ENCODE measurements around the gene EIF4E1B. TPM values are rescaled to one million over a fixed set of nuclear protein-coding genes. Genes with fewer than 3 reads are reported as not detected.

EIF4E1B gene
- total RNA-seq, 2 donors from 2014 or later: 1.6 TPM; not detected in 1

DNA sequence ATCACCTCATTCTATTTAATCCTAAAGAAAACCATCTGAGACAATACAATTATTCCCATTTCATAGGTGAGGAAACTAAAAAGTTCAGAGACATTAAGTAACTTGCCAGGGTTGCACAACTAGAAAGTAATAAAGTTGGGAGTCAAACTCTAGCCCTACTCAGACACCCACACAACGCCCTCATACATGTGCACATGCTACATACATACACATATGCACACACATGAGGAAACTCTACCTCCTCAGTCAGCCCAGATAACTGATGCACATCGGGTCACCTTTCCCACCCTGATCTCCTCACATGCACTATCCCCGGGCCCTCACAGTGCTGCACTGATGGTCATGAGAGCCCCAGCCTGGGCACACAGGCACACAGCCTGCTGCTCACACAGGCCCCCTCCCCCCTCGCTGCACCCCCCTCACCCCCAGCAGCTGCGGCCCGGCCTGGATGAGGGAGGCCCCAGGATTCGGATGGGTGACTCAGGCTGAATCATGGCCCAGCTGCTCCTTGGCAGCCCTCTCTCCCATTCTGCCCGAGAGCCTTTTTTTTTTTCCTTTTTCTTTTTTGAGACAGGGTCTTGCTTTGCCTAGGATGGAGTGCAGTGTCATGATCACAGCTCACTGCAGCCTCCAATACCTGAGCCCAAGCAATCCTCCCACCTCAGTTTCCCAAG lies 15.5 kb upstream of the EIF4E1B start:
- Histone ChIP-seq H3K27me3 (replicated peaks; ENCODE audit: insufficient read depth) (peaks cover 11% of the 10 kb centered on the region), H3K4me3 (no peak overlapping the region), H3K9me3 (no peaks in the 10 kb centered on the region), H3K4me1 (replicated peaks) (no peaks in the 10 kb centered on the region), H3K27ac (no peak overlapping the region), H3K36me3 (no peaks in the 10 kb centered on the region)
- WGBS: 51% methylated on average over 8 of the region's 8 CpGs
- DNase-seq (ENCODE audit: low spot score): no peak
- intact Hi-C loops (cut with DNase I): no loop called here
- TF ChIP-seq POLR2A (IDR thresholded peaks at IDR 0.05): no peak
- TF ChIP-seq POLR2AphosphoS5 (IDR thresholded peaks at IDR 0.05): no peak
- TF ChIP-seq, protein P1, sequence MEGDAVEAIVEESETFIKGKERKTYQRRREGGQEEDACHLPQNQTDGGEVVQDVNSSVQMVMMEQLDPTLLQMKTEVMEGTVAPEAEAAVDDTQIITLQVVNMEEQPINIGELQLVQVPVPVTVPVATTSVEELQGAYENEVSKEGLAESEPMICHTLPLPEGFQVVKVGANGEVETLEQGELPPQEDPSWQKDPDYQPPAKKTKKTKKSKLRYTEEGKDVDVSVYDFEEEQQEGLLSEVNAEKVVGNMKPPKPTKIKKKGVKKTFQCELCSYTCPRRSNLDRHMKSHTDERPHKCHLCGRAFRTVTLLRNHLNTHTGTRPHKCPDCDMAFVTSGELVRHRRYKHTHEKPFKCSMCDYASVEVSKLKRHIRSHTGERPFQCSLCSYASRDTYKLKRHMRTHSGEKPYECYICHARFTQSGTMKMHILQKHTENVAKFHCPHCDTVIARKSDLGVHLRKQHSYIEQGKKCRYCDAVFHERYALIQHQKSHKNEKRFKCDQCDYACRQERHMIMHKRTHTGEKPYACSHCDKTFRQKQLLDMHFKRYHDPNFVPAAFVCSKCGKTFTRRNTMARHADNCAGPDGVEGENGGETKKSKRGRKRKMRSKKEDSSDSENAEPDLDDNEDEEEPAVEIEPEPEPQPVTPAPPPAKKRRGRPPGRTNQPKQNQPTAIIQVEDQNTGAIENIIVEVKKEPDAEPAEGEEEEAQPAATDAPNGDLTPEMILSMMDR (IDR thresholded peaks at IDR 0.05): no peak

GRCh38 chr5:176616511-176616910 lies 14.0 kb upstream of the EIF4E1B start:
- intact Hi-C loops (cut with DNase I): no loop called here
- peaks cover 24% of the 10 kb centered on the region for H3K27me3 ChIP-seq (replicated peaks; ENCODE audit: insufficient read depth)
- no peak overlapping the region for H3K27ac ChIP-seq
- no peaks in the 10 kb centered on the region for H3K4me1 ChIP-seq (replicated peaks)
- no peak for TF ChIP-seq POLR2AphosphoS5 (IDR thresholded peaks at IDR 0.05)
- TF ChIP-seq, protein P1 (IDR thresholded peaks at IDR 0.05): no peak
- TF ChIP-seq POLR2A (IDR thresholded peaks at IDR 0.05): no peak
- no peaks in the 10 kb centered on the region for H3K36me3 ChIP-seq
- H3K9me3 ChIP-seq: no peaks in the 10 kb centered on the region
- H3K4me3 ChIP-seq: no peak overlapping the region
- no peak for DNase-seq (ENCODE audit: low spot score)
- 64% methylated on average over 7 of the region's 7 CpGs for WGBS

DNA sequence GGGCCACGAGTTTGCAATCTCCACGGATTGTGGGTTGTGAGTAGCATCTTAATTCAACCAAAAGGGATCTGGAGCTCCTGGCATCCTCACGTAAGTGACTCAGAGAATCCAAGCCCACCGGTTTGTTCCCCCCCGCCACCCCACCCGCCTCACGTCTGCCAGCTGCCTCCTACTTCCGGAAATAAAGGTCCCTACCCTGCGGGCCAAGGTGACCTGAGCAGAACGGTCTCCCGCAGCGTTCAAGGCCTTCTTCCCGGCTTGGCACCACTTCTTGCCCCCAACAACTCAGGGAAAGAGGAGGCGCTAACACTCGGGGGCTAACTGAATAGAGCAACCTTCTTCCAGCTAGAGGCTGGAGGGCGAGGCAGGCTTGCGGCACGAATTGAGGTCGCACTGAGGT lies 11.7 kb upstream of the EIF4E1B start:
- no peak overlapping the region for H3K4me3 ChIP-seq
- peaks cover 28% of the 10 kb centered on the region for H3K27me3 ChIP-seq (replicated peaks; ENCODE audit: insufficient read depth)
- intact Hi-C loops (cut with DNase I): no loop called here

GRCh38 chr5:176619203-176619568 lies 11.3 kb upstream of the EIF4E1B start:
- Histone ChIP-seq H3K9me3 (no peaks in the 10 kb centered on the region), H3K36me3 (no peaks in the 10 kb centered on the region), H3K4me3 (no peak overlapping the region), H3K27me3 (replicated peaks; ENCODE audit: insufficient read depth) (peaks cover 28% of the 10 kb centered on the region), H3K4me1 (replicated peaks) (no peaks in the 10 kb centered on the region), H3K27ac (no peak overlapping the region)
- intact Hi-C loops (cut with DNase I): no loop called here
- 5% methylated on average over 20 of the region's 31 CpGs for WGBS
- no peak for DNase-seq (ENCODE audit: low spot score)
- TF ChIP-seq POLR2AphosphoS5 (IDR thresholded peaks at IDR 0.05) (no peak), POLR2A (IDR thresholded peaks at IDR 0.05) (no peak)
- TF ChIP-seq, protein P1 (IDR thresholded peaks at IDR 0.05): no peak

More for the DNA sequence above, 11.7 kb upstream of the EIF4E1B start:
- TF ChIP-seq POLR2AphosphoS5 (IDR thresholded peaks at IDR 0.05): no peak
- TF ChIP-seq, protein P1 (IDR thresholded peaks at IDR 0.05): no peak
- TF ChIP-seq POLR2A (IDR thresholded peaks at IDR 0.05): no peak
- no peaks in the 10 kb centered on the region for H3K36me3 ChIP-seq
- DNase-seq (ENCODE audit: low spot score): no peak
- H3K27ac ChIP-seq: no peak overlapping the region
- 33% methylated on average over 19 of the region's 19 CpGs for WGBS
- H3K4me1 ChIP-seq (replicated peaks): no peaks in the 10 kb centered on the region
- H3K9me3 ChIP-seq: no peaks in the 10 kb centered on the region
